Coronary artery (tissue), 2 donors: ENCODE results near the gene RFX3.

Experiments
- DNase-seq: peaks from one replicate; pipeline ENCODE4 v3.0.0-alpha.2; 2017; ENCODE audit warnings: low spot score
- H3K27ac ChIP-seq, 2 donors: fragments of 200-600 bp; sonication (generic); one replicate each; pipeline ENCODE4 v1.5.1; 2016 to 2019
- H3K4me3 ChIP-seq: fragments of 200-600 bp; sonication (generic); 2 replicates; pipeline ENCODE4 v1.5.1; 2016; ENCODE audit warnings: mild to moderate bottlenecking, moderate library complexity
- TF ChIP-seq, protein P1 (sequence below): fragments of 200-600 bp; sonication (generic); IDR thresholded peaks from one replicate; pipeline ENCODE4 v1.5.1; 2019; ENCODE audit warnings: antibody characterized with exemption

Gene RFX3

GRCh38 chr9:3479514-3480352, 46.1 kb downstream of the RFX3 start:
- TF ChIP-seq, protein P1, sequence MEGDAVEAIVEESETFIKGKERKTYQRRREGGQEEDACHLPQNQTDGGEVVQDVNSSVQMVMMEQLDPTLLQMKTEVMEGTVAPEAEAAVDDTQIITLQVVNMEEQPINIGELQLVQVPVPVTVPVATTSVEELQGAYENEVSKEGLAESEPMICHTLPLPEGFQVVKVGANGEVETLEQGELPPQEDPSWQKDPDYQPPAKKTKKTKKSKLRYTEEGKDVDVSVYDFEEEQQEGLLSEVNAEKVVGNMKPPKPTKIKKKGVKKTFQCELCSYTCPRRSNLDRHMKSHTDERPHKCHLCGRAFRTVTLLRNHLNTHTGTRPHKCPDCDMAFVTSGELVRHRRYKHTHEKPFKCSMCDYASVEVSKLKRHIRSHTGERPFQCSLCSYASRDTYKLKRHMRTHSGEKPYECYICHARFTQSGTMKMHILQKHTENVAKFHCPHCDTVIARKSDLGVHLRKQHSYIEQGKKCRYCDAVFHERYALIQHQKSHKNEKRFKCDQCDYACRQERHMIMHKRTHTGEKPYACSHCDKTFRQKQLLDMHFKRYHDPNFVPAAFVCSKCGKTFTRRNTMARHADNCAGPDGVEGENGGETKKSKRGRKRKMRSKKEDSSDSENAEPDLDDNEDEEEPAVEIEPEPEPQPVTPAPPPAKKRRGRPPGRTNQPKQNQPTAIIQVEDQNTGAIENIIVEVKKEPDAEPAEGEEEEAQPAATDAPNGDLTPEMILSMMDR: no peak
- DNase-seq: no peak

DNA sequence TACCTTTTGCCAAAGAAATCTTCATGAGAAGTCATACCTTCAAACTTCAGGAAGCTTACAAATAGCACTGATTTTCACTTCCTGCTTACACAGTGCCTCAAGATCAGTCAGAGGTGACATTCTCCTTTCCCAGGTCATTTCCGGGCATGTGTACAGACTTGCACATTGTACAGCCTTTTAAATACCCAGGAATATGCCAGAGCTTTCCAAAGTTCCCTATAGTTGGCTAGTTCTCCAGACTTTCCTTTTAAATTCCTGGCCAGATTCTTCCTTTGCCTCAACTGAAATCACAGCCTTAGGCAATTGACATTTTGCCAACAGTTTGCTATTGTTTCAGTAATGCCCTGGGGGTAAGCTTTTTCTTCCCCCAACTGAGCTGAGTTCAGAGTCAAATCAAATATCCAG, 47.2 kb downstream of the RFX3 start:
- TF ChIP-seq, protein P1: no peak
- no peak for DNase-seq
- Histone ChIP-seq H3K27ac (no peak overlapping the region), H3K4me3 (no peak overlapping the region)

More at GRCh38 chr9:3479514-3480352, 46.1 kb downstream of the RFX3 start:
- H3K4me3 ChIP-seq: no peak overlapping the region
- no peak overlapping the region for H3K27ac ChIP-seq

DNA sequence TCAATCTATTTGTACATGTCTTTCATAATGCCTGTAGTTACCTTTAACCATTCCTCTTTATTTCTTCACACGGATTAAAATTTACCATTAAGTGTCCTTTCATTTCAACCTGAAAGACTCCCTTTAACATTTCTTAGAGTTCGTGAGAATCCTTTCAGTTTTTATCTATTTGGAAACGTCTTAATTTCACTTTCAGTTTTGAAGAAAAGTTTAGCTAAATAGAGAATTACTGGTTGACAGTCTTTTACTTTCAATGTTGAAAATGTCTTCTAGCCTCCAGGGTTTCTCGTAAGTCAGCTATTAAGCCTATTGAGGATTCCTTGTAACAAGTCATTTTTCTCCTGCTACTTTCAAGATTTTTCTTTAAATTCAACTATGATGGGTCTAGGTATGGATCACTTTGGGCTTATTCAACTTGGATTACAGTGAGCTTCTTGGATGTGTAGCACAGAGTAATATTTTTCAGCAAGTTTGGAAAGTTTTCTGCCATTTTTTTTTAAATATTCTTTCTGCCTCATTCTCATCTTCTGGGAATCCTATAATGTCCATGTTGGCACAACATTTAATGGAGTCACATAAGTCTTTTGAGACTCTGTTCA, 48.5 kb downstream of the RFX3 start:
- TF ChIP-seq, protein P1: no peak
- H3K4me3 ChIP-seq: no peak overlapping the region
- DNase-seq: no peak
- no peak overlapping the region for H3K27ac ChIP-seq

GRCh38 chr9:3475300-3476020, 50.3 kb downstream of the RFX3 start:
- no peak for DNase-seq
- no peak overlapping the region for H3K27ac ChIP-seq
- H3K4me3 ChIP-seq: no peak overlapping the region
- TF ChIP-seq, protein P1: no peak

GRCh38 chr9:3474821-3475220, 51.0 kb downstream of the RFX3 start:
- no peak for DNase-seq
- no peak overlapping the region for H3K4me3 ChIP-seq
- TF ChIP-seq, protein P1: no peak
- H3K27ac ChIP-seq: no peak overlapping the region

GRCh38 chr9:3473405-3473804, 52.4 kb downstream of the RFX3 start:
- DNase-seq: no peak
- H3K4me3 ChIP-seq: no peak overlapping the region
- no peak overlapping the region for H3K27ac ChIP-seq
- TF ChIP-seq, protein P1: no peak
